ENCODE measurements around the gene FGR. TPM values are rescaled to one million over a fixed set of nuclear protein-coding genes. Genes with fewer than 3 reads are reported as not detected.

The FGR gene
- total RNA-seq, 1 donor from 2014 or later = not detected

- peaks cover 91% of the 10 kb centered on the region for H3K4me1 Mint-ChIP-seq
- Histone ChIP-seq H3K4me1 (peaks cover 77% of the 10 kb centered on the region), H3K79me2 (ENCODE audit: low read depth) (peaks cover 85% of the 10 kb centered on the region), H3F3A (ENCODE audit: low read depth) (peaks cover 70% of the 10 kb centered on the region), H3K27me3 (no peaks in the 10 kb centered on the region), H3K9me3 (ENCODE audit: low read depth) (no peaks in the 10 kb centered on the region), H3K4me3 (no peak overlapping the region), H4K20me1 (ENCODE audit: low read depth) (peaks cover 97% of the 10 kb centered on the region), H3K36me3 (no peaks in the 10 kb centered on the region), H3K4me2 (peak overlapping the region; percentile 61), H2AFZ (replicated peaks) (no peak overlapping the region), H3K27ac (peak overlapping the region; percentile 86), H3K9ac (no peak overlapping the region)
- peaks cover 1% of the 10 kb centered on the region for H3K36me3 Mint-ChIP-seq
- H3K27ac Mint-ChIP-seq = peak overlapping the region; percentile 93
- H3K27me3 Mint-ChIP-seq (ENCODE audit: insufficient read depth, low read depth) = peaks cover 6% of the 10 kb centered on the region
- DNase-seq (ENCODE audit: low spot score) = no peak
- H3K9me3 Mint-ChIP-seq = no peaks in the 10 kb centered on the region
- peak overlapping the region; percentile 57 for H3K4me3 Mint-ChIP-seq
- TF ChIP-seq EZH2 (IDR thresholded peaks at IDR 0.05) (no peak), EZH2phosphoT487 (IDR thresholded peaks at IDR 0.05) (no peak)
- TF ChIP-seq, protein P1, sequence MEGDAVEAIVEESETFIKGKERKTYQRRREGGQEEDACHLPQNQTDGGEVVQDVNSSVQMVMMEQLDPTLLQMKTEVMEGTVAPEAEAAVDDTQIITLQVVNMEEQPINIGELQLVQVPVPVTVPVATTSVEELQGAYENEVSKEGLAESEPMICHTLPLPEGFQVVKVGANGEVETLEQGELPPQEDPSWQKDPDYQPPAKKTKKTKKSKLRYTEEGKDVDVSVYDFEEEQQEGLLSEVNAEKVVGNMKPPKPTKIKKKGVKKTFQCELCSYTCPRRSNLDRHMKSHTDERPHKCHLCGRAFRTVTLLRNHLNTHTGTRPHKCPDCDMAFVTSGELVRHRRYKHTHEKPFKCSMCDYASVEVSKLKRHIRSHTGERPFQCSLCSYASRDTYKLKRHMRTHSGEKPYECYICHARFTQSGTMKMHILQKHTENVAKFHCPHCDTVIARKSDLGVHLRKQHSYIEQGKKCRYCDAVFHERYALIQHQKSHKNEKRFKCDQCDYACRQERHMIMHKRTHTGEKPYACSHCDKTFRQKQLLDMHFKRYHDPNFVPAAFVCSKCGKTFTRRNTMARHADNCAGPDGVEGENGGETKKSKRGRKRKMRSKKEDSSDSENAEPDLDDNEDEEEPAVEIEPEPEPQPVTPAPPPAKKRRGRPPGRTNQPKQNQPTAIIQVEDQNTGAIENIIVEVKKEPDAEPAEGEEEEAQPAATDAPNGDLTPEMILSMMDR (IDR thresholded peaks at IDR 0.05) = no peak
These were observed 72.2 kb downstream of the FGR start for GRCh38 chr1:27562534-27563340.

Small RNA genes within 50 kb of the gene (small RNA-seq; reads per million reads assigned to genes)
- gene AL031729.1 (not detected), gene RNU6-949P (not detected)

Other genes starting within 250 kb of the FGR start
- 3.0 and 3.1 TPM in 2 replicates for gene GPR3, start 242.6 kb downstream of the FGR start, total RNA-seq (ENCODE audit: low replicate concordance)
- 31.4 and 35.0 TPM in 2 replicates for gene WASF2, start 145.0 kb downstream of the FGR start, total RNA-seq (ENCODE audit: low replicate concordance)
- 7.0 and 26.5 TPM in 2 replicates for gene AHDC1, start 31.0 kb downstream of the FGR start, total RNA-seq (ENCODE audit: low replicate concordance)
- 2.4 and 7.2 TPM in 2 replicates for gene IFI6, start 37.0 kb upstream of the FGR start, total RNA-seq (ENCODE audit: low replicate concordance)
- 13.6 and 28.2 TPM in 2 replicates for gene FAM76A, start 90.8 kb upstream of the FGR start, total RNA-seq (ENCODE audit: low replicate concordance)
- 16.0 and 24.1 TPM in 2 replicates for gene STX12, start 138.0 kb upstream of the FGR start, total RNA-seq (ENCODE audit: low replicate concordance)
- 61.2 and 66.3 TPM in 2 replicates for gene PPP1R8, start 195.6 kb upstream of the FGR start, total RNA-seq (ENCODE audit: low replicate concordance)
- 1.7 and 6.7 TPM in 2 replicates for gene THEMIS2, start 237.4 kb upstream of the FGR start, total RNA-seq (ENCODE audit: low replicate concordance)